Activated T-cell treated with anti-CD3 and anti-CD28 coated beads, Interleukin-2, amount 50 U/mL, for 4 hours (primary cell): ENCODE measurements around the gene PSMB10. TPM values are rescaled to one million over a fixed set of nuclear protein-coding genes. Genes with fewer than 3 reads are reported as not detected.
"Not testable (repeated sequence)": the region's sequence is repeated elsewhere in the genome, so short reads cannot be mapped to it uniquely, and the experiment has no call there.

Source experiments
- ATAC-seq, 2 donors: fragments of 200-7000 bp; cut with Tn5 transposase; one replicate each; pipeline ENCODE4 v1.10.0; 2021
- DNase-seq: peaks from one replicate; pipeline ENCODE4 v3.0.0-alpha.2; 2020
- H3K27me3 Mint-ChIP-seq: one replicate; pipeline ENCODE4 v1.8.0; 2021; ENCODE audit warnings: low read depth, mixed read lengths
- H3K36me3 Mint-ChIP-seq: one replicate; pipeline ENCODE4 v1.8.0; 2022; ENCODE audit warnings: mixed read lengths; ENCODE audit not compliant: insufficient read depth
- H3K4me1 Mint-ChIP-seq: one replicate; pipeline ENCODE4 v1.8.0; 2021; ENCODE audit warnings: low read depth, mixed read lengths
- H3K4me3 Mint-ChIP-seq: one replicate; pipeline ENCODE4 v1.8.0; 2021; ENCODE audit warnings: mild to moderate bottlenecking, moderate library complexity, mixed read lengths
- H3K9me3 Mint-ChIP-seq: one replicate; pipeline ENCODE4 v1.8.0; 2021; ENCODE audit warnings: mixed read lengths
- total RNA-seq, 3 donors: library from RNA; stranded (reverse); gene quantifications; one replicate each; pipeline ENCODE4 v1.2.1, GENCODE V29; 2021

Gene PSMB10
- 100 to 1,000 TPM; 223 to 262 (median 249) TPM for total RNA-seq

- ATAC-seq (peak; percentile 4 to 8), DNase-seq (no peak)
- Mint-ChIP-seq H3K9me3 (no peaks in the 10 kb centered on the region), H3K36me3 (peaks cover 17% of the 10 kb centered on the region), H3K4me3 (peak within 1 kb of the TSS; percentile 99), H3K4me1 (peaks cover 34% of the 10 kb centered on the region), H3K27me3 (no peaks in the 10 kb centered on the region)
Observed at GRCh38 chr16:67936124-67936879, at the start of gene PSMB10. Gene PSMB10 (minus strand): TSS chr16:67936850. CDS start chr16:67936749, 101 bp downstream.

- Mint-ChIP-seq H3K9me3 (no peaks in the 10 kb centered on the region), H3K36me3 (no peaks in the 10 kb centered on the region), H3K27me3 (no peaks in the 10 kb centered on the region), H3K4me3 (no peak overlapping the region), H3K4me1 (peaks cover 23% of the 10 kb centered on the region)
- DNase-seq (no peak), ATAC-seq (no peak)
Observed at GRCh38 chr16:67982011-67982696, 45.5 kb upstream of the PSMB10 start.

- Mint-ChIP-seq H3K4me1 (peaks cover 23% of the 10 kb centered on the region), H3K4me3 (no peak within 1 kb of the TSS), H3K27me3 (no peaks in the 10 kb centered on the region), H3K36me3 (no peaks in the 10 kb centered on the region), H3K9me3 (no peaks in the 10 kb centered on the region)
- ATAC-seq (peak in 1 of 2 donors; percentile 16), DNase-seq (no peak)
Observed at GRCh38 chr16:67979955-67980678, 43.5 kb upstream of the PSMB10 start, which contains the start of gene DPEP3. Gene DPEP3 (minus strand): TSS chr16:67980499. CDS start chr16:67980380, 119 bp downstream.

GRCh38 chr16:67977469-67978227, 41.0 kb upstream of the PSMB10 start:
- H3K27me3 Mint-ChIP-seq: no peaks in the 10 kb centered on the region
- ATAC-seq (no peak), DNase-seq (no peak)
- H3K36me3 Mint-ChIP-seq: no peaks in the 10 kb centered on the region
- no peaks in the 10 kb centered on the region for H3K9me3 Mint-ChIP-seq
- H3K4me3 Mint-ChIP-seq: no peak overlapping the region
- peaks cover 1% of the 10 kb centered on the region for H3K4me1 Mint-ChIP-seq

GRCh38 chr16:67977005-67977404, 40.4 kb upstream of the PSMB10 start:
- no peaks in the 10 kb centered on the region for H3K36me3 Mint-ChIP-seq
- H3K4me3 Mint-ChIP-seq: no peak overlapping the region
- no peaks in the 10 kb centered on the region for H3K27me3 Mint-ChIP-seq
- no peak for ATAC-seq
- H3K4me1 Mint-ChIP-seq: no peaks in the 10 kb centered on the region
- H3K9me3 Mint-ChIP-seq: no peaks in the 10 kb centered on the region
- DNase-seq: no peak

GRCh38 chr16:67976205-67976604, 39.6 kb upstream of the PSMB10 start:
- ATAC-seq (no peak), DNase-seq (no peak)
- Mint-ChIP-seq H3K9me3 (no peaks in the 10 kb centered on the region), H3K27me3 (no peaks in the 10 kb centered on the region), H3K4me3 (no peak overlapping the region), H3K36me3 (no peaks in the 10 kb centered on the region), H3K4me1 (no peaks in the 10 kb centered on the region)

- Mint-ChIP-seq H3K4me1 (no peaks in the 10 kb centered on the region), H3K27me3 (no peaks in the 10 kb centered on the region), H3K36me3 (no peaks in the 10 kb centered on the region), H3K9me3 (no peaks in the 10 kb centered on the region), H3K4me3 (no peak overlapping the region)
- DNase-seq (no peak), ATAC-seq (no peak)
Observed at GRCh38 chr16:67975321-67976105, 38.9 kb upstream of the PSMB10 start.

- ATAC-seq, H3K27me3 Mint-ChIP-seq, H3K9me3 Mint-ChIP-seq, H3K36me3 Mint-ChIP-seq, H3K4me3 Mint-ChIP-seq, DNase-seq: not testable (repeated sequence)
- H3K4me1 Mint-ChIP-seq: peaks cover 10% of the 10 kb centered on the region
Observed at GRCh38 chr16:67972285-67972684, 35.6 kb upstream of the PSMB10 start.

GRCh38 chr16:67971111-67971510, 34.5 kb upstream of the PSMB10 start:
- H3K27me3 Mint-ChIP-seq: no peaks in the 10 kb centered on the region
- no peaks in the 10 kb centered on the region for H3K9me3 Mint-ChIP-seq
- H3K36me3 Mint-ChIP-seq: no peaks in the 10 kb centered on the region
- peaks cover 20% of the 10 kb centered on the region for H3K4me1 Mint-ChIP-seq
- no peak for DNase-seq
- no peak overlapping the region for H3K4me3 Mint-ChIP-seq
- no peak for ATAC-seq

- H3K36me3 Mint-ChIP-seq: no peaks in the 10 kb centered on the region
- peak overlapping the region; percentile 97 for H3K4me3 Mint-ChIP-seq
- DNase-seq (no peak), ATAC-seq (peak in 1 of 2 donors; percentile 31)
- peaks cover 20% of the 10 kb centered on the region for H3K4me1 Mint-ChIP-seq
- H3K9me3 Mint-ChIP-seq: no peaks in the 10 kb centered on the region
- no peaks in the 10 kb centered on the region for H3K27me3 Mint-ChIP-seq
Observed at GRCh38 chr16:67969254-67970039, 32.8 kb upstream of the PSMB10 start.

GRCh38 chr16:67968400-67969253, 32.0 kb upstream of the PSMB10 start, which contains the start of gene SLC12A4:
Gene SLC12A4 (minus strand): TSS chr16:67968637. CDS start chr16:67968553, 84 bp downstream.
- H3K9me3 Mint-ChIP-seq: no peaks in the 10 kb centered on the region
- H3K4me3 Mint-ChIP-seq: peak within 1 kb of the TSS; percentile 97
- peaks cover 20% of the 10 kb centered on the region for H3K4me1 Mint-ChIP-seq
- peak; percentile 75 for DNase-seq
- H3K36me3 Mint-ChIP-seq: no peaks in the 10 kb centered on the region
- peak; percentile 88 to 89 for ATAC-seq
- H3K27me3 Mint-ChIP-seq: no peaks in the 10 kb centered on the region

- Mint-ChIP-seq H3K4me3 (peak overlapping the region; percentile 97), H3K4me1 (peaks cover 20% of the 10 kb centered on the region), H3K27me3 (no peaks in the 10 kb centered on the region), H3K9me3 (no peaks in the 10 kb centered on the region), H3K36me3 (peaks cover under 1% of the 10 kb centered on the region)
- ATAC-seq (peak; percentile 29 to 42), DNase-seq (no peak)
Observed at GRCh38 chr16:67967958-67968399, 31.3 kb upstream of the PSMB10 start.
